GM12892 (cell line): ENCODE measurements around the gene RPGRIP1.
"Not testable (repeated sequence)": the region's sequence is repeated elsewhere in the genome, so short reads cannot be mapped to it uniquely, and the experiment has no call there.

Experiments
- POLR2A ChIP-seq: IDR thresholded peaks from 2 replicates; pipeline ENCODE4 v1.6.1; 2011; ENCODE audit warnings: low read depth, low read length, control low read depth
- POLR2AphosphoS5 ChIP-seq: IDR thresholded peaks from 2 replicates; pipeline ENCODE4 v1.6.1; 2011; ENCODE audit warnings: low read depth, low read length, control low read depth
- TAF1 ChIP-seq: IDR thresholded peaks from 2 replicates; pipeline ENCODE4 v1.6.1; 2011; ENCODE audit warnings: low read depth, mild to moderate bottlenecking, control low read depth, low read length, borderline replicate concordance

DNA sequence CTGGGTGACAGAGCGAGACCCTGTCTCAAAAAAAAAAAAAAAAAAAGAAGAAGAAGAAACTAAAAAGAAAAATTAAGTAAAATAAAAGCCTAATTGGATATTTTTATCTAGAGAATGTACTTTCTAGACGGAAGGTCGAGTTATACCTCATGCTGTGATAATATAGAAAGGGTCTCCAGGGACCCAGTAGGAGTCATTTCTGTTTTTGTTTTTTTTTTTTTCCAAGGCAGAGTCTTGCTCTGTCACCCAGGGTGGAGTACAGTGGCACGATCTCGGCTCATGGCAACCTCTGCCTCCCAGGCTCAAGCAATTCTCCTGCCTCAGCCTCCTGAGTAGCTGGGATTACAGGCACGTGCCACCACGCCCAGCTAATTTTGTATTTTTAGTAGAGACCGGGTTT is 14.1 kb downstream of the RPGRIP1 start:
- not testable (repeated sequence) for TF ChIP-seq POLR2AphosphoS5, POLR2A, TAF1
